Thymus (tissue), 11 donors: ENCODE results near the gene ANGPTL7. TPM values are rescaled to one million over a fixed set of nuclear protein-coding genes. Genes with fewer than 3 reads are reported as not detected.

Source experiments
- DNase-seq, 9 donors: peaks; one replicate each; pipeline ENCODE4 v3.0.0-alpha.2; 2013; ENCODE audit warnings: low spot score in 9 of 9, low read depth in 6 of 9, missing footprints in 1 of 9
- H3K27ac ChIP-seq, 2 donors: one replicate each; pipeline ENCODE4 v1.5.1; 2013; ENCODE audit warnings: control low read depth in 1 of 2, low read depth in 1 of 2, low read length in 1 of 2, mild to moderate bottlenecking in 1 of 2, moderate library complexity in 1 of 2
- H3K27me3 ChIP-seq, 2 donors: one replicate each; pipeline ENCODE4 v1.5.1; 2013; ENCODE audit warnings: low read length in 1 of 2; ENCODE audit not compliant: control insufficient read depth in 2 of 2, insufficient read depth in 1 of 2
- H3K36me3 ChIP-seq, 2 donors: one replicate each; pipeline ENCODE4 v1.5.1; 2013; ENCODE audit warnings: low read length in 1 of 2, mild to moderate bottlenecking in 1 of 2, moderate library complexity in 1 of 2; ENCODE audit not compliant: control insufficient read depth in 2 of 2, insufficient read depth in 2 of 2
- H3K4me1 ChIP-seq, 2 donors: one replicate each; pipeline ENCODE4 v1.5.1; 2013; ENCODE audit warnings: low read length in 2 of 2; ENCODE audit not compliant: control insufficient read depth in 2 of 2, insufficient read depth in 2 of 2
- H3K4me3 ChIP-seq, 2 donors: one replicate each; pipeline ENCODE4 v1.5.1; 2013; ENCODE audit warnings: low read length in 2 of 2, control low read depth in 1 of 2, mild to moderate bottlenecking in 1 of 2
- H3K9me3 ChIP-seq, 2 donors: one replicate each; pipeline ENCODE4 v1.5.1; 2013; ENCODE audit warnings: low read length in 1 of 2, mild to moderate bottlenecking in 1 of 2; ENCODE audit not compliant: control insufficient read depth in 2 of 2, insufficient read depth in 1 of 2
- WGBS: extraction: QIAGEN DNeasy Blood & Tissue Kit; methylation state at CpG from one replicate; pipeline ENCODE4 v1.1.7; 2013; 5-methylcytosine and 5-hydroxymethylcytosine counted together
- polyA plus RNA-seq: library from polyadenylated mRNA; stranded (reverse); fragments of 200-250 nt; gene quantifications from one replicate; pipeline ENCODE4 v1.2.3, GENCODE V29; 2013
- total RNA-seq: library from RNA; stranded (reverse); fragments of 120-200 nt; gene quantifications from one replicate; pipeline ENCODE4 v1.2.4, GENCODE V29; 2013
- donor health status: healthy.

Gene ANGPTL7
- total and polyA plus RNA-seq, 2 donors: 0.09 to 1.5 TPM

- H3K9me3 ChIP-seq: no peaks in the 10 kb centered on the region
- 100% methylated on average over 1 of the region's 1 CpG for WGBS
- no peak for DNase-seq
- H3K36me3 ChIP-seq: peaks cover 37 to 54% of the 10 kb centered on the region in 2 donors
- no peak overlapping the region for H3K27ac ChIP-seq
- no peaks in the 10 kb centered on the region for H3K4me1 ChIP-seq
- H3K4me3 ChIP-seq: no peak overlapping the region
- no peaks in the 10 kb centered on the region for H3K27me3 ChIP-seq
These were observed 774 bp upstream of the ANGPTL7 start for GRCh38 chr1:11188381-11188780.

- Histone ChIP-seq H3K27me3 (no peaks in the 10 kb centered on the region), H3K4me1 (no peaks in the 10 kb centered on the region), H3K9me3 (no peaks in the 10 kb centered on the region), H3K4me3 (no peak overlapping the region), H3K27ac (no peak overlapping the region), H3K36me3 (peaks cover 52 to 70% of the 10 kb centered on the region in 2 donors)
- DNase-seq: no peak
- 99% methylated on average over 11 of the region's 11 CpGs for WGBS
These were observed 4.2 kb downstream of the ANGPTL7 start for GRCh38 chr1:11193376-11193775.

DNA sequence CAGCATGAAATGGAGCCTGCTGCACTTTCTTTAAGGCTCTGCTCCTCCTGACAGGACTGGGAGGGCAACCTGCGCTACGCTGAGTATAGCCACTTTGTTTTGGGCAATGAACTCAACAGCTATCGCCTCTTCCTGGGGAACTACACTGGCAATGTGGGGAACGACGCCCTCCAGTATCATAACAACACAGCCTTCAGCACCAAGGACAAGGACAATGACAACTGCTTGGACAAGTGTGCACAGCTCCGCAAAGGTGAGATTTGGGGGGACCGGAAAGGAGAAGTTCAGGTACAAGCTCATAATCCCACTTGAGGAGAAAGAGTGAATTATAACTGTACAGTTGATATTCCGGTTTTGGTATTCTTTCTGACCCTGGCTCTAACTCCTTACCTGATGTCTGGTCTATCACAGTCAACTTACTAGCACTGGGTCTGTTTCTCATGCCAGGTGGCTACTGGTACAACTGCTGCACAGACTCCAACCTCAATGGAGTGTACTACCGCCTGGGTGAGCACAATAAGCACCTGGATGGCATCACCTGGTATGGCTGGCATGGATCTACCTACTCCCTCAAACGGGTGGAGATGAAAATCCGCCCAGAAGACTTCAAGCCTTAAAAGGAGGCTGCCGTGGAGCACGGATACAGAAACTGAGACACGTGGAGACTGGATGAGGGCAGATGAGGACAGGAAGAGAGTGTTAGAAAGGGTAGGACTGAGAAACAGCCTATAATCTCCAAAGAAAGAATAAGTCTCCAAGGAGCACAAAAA, 5.4 kb downstream of the ANGPTL7 start:
- DNase-seq: no peak
- Histone ChIP-seq H3K4me3 (no peak overlapping the region), H3K36me3 (peaks cover 61 to 78% of the 10 kb centered on the region in 2 donors), H3K9me3 (no peaks in the 10 kb centered on the region), H3K27ac (no peak overlapping the region), H3K4me1 (no peaks in the 10 kb centered on the region), H3K27me3 (no peaks in the 10 kb centered on the region)
- 98% methylated on average over 14 of the region's 14 CpGs for WGBS

GRCh38 chr1:11196945-11197344, 7.8 kb downstream of the ANGPTL7 start:
- Histone ChIP-seq H3K9me3 (no peaks in the 10 kb centered on the region), H3K27me3 (no peaks in the 10 kb centered on the region), H3K27ac (no peak overlapping the region), H3K4me3 (no peak overlapping the region), H3K4me1 (no peaks in the 10 kb centered on the region), H3K36me3 (peaks cover 48 to 71% of the 10 kb centered on the region in 2 donors)
- WGBS: 95% methylated on average over 2 of the region's 2 CpGs
- no peak for DNase-seq

DNA sequence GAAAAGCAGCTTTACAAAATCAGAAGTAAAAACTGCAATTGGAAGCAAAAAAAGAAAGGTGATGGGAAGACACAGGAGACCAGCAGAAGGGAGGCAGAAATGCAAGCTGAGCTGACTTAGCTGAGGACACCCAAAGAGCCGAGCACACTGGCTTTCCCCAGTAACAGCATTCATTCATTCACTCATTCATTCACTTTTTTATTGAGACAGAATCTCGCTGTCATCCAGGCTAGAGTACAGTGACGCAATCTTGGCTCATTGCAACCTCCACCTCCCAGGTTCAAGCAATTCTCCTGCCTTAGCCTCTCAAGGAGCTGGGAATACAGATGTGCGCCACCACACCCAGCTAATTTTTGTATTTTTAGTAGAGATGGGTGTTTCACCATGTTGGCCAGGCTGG, 8.2 kb downstream of the ANGPTL7 start:
- H3K9me3 ChIP-seq: no peaks in the 10 kb centered on the region
- no peak overlapping the region for H3K4me3 ChIP-seq
- WGBS: 98% methylated on average over 4 of the region's 4 CpGs
- no peaks in the 10 kb centered on the region for H3K27me3 ChIP-seq
- no peak for DNase-seq
- H3K36me3 ChIP-seq: peaks cover 48 to 70% of the 10 kb centered on the region in 2 donors
- no peak overlapping the region for H3K27ac ChIP-seq
- H3K4me1 ChIP-seq: no peaks in the 10 kb centered on the region

DNA sequence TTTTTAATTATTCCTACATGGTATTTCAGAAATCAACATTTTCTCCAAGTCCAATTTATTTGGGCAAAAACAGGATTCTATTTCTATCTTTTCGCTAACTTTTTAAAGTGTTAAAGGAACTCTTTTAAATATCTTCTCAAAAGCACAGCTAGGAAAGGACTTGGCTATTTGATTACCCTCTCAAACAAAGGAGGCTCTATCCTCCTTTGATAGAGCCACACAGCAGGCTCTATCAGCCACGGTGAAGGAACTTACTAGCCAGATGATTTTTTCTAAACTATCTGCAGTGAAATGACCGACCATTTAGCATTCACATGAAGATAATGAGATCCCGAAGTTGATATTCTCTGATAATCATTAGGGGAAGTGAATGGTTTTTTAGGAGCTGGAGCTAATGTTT, 9.1 kb downstream of the ANGPTL7 start:
- 95% methylated on average over 4 of the region's 4 CpGs for WGBS
- Histone ChIP-seq H3K27ac (no peak overlapping the region), H3K9me3 (no peaks in the 10 kb centered on the region), H3K36me3 (peaks cover 45 to 68% of the 10 kb centered on the region in 2 donors), H3K4me1 (no peaks in the 10 kb centered on the region), H3K4me3 (no peak overlapping the region), H3K27me3 (no peaks in the 10 kb centered on the region)
- DNase-seq: no peak

GRCh38 chr1:11198851-11199594, 9.9 kb downstream of the ANGPTL7 start:
- DNase-seq: no peak
- Histone ChIP-seq H3K36me3 (peaks cover 42 to 65% of the 10 kb centered on the region in 2 donors), H3K9me3 (no peaks in the 10 kb centered on the region), H3K4me1 (no peaks in the 10 kb centered on the region), H3K27me3 (no peaks in the 10 kb centered on the region), H3K27ac (no peak overlapping the region), H3K4me3 (no peak overlapping the region)
- WGBS: 98% methylated on average over 2 of the region's 2 CpGs

DNA sequence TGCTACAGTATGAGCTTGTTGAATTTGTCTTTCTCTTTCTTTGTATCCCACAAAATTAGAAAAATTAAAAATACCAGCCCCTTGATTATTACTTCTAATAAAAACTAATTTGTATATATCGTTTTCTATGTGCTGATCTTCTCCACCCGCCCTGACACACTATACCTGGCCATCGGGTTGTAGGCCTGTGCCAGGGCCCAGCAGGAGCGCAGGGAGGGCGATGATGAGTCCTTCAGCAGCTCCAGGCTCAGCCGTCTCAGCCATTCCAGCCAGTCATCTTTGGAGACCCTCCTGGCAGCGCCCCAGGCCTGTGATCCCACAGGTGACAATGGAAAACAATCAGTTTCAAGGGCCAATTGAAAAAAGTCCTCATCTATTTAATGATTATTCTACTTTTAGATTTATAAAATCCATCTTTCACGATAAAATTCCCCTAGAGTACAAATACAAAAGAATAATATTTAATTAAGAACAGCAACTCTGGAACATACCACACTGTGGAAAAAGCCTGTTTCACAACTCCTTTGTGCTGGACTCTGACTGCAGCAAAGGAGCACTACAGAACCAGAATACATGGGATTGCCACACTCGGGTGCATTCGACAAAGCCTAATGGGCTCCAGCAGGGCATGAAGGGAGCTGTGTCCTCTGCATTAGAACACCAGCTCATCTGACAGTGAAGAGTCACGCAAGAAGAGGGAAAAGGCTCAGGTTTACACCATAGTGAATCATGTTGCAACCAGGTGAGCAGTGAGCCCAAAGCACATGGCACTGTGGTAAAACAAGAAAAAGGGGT, 15.4 kb downstream of the ANGPTL7 start:
- no peaks in the 10 kb centered on the region for H3K4me1 ChIP-seq
- WGBS: 97% methylated on average over 11 of the region's 11 CpGs
- H3K4me3 ChIP-seq: no peak overlapping the region
- peaks cover 48 to 72% of the 10 kb centered on the region in 2 donors for H3K36me3 ChIP-seq
- no peak overlapping the region for H3K27ac ChIP-seq
- no peaks in the 10 kb centered on the region for H3K9me3 ChIP-seq
- DNase-seq: no peak
- H3K27me3 ChIP-seq: no peaks in the 10 kb centered on the region
